Osteocyte (in vitro differentiated cells): Measurements from ENCODE around the gene COL17A1. TPM values are rescaled to one million over a fixed set of nuclear protein-coding genes. Genes with fewer than 3 reads are reported as not detected.

Experiments used
- DNase-seq: peaks from one replicate; pipeline ENCODE4 v3.0.0; 2021; ENCODE audit warnings: mixed read lengths; ENCODE audit not compliant: unreplicated experiment; ENCODE audit errors: extremely low spot score
- H3K27ac Mint-ChIP-seq: one replicate; pipeline ENCODE4 v1.8.0; 2021; ENCODE audit warnings: mild to moderate bottlenecking, mixed read lengths; ENCODE audit not compliant: unreplicated experiment
- H3K27me3 Mint-ChIP-seq: one replicate; pipeline ENCODE4 v1.8.0; 2021; ENCODE audit warnings: mixed read lengths; ENCODE audit not compliant: unreplicated experiment
- H3K36me3 Mint-ChIP-seq: one replicate; pipeline ENCODE4 v1.8.0; 2021; ENCODE audit warnings: mixed read lengths; ENCODE audit not compliant: unreplicated experiment
- H3K4me1 Mint-ChIP-seq: one replicate; pipeline ENCODE4 v1.8.0; 2021; ENCODE audit warnings: mixed read lengths; ENCODE audit not compliant: unreplicated experiment
- H3K4me3 Mint-ChIP-seq: one replicate; pipeline ENCODE4 v1.8.0; 2021; ENCODE audit warnings: mild to moderate bottlenecking, moderate library complexity, mixed read lengths; ENCODE audit not compliant: unreplicated experiment
- H3K9me3 Mint-ChIP-seq: one replicate; pipeline ENCODE4 v1.8.0; 2021; ENCODE audit warnings: mixed read lengths; ENCODE audit not compliant: unreplicated experiment
- CTCF ChIP-seq: fragments of 200-600 bp; sonication (generic); IDR thresholded peaks from 2 replicates; pipeline ENCODE4 v1.5.0; 2021; ENCODE audit warnings: antibody characterized with exemption, mild to moderate bottlenecking, moderate library complexity
- total RNA-seq: library from RNA; stranded (reverse); gene quantifications from 2 replicates; pipeline ENCODE4 v1.2.1, GENCODE V29; 2021

Gene COL17A1
- total RNA-seq, 1 donor from 2014 or later: not detected

GRCh38 chr10:104077663-104078151 lies 8.0 kb downstream of the COL17A1 start:
- Mint-ChIP-seq H3K4me1 (no peaks in the 10 kb centered on the region), H3K4me3 (no peak overlapping the region), H3K27me3 (peaks cover 6% of the 10 kb centered on the region), H3K27ac (no peak overlapping the region), H3K36me3 (no peaks in the 10 kb centered on the region), H3K9me3 (no peaks in the 10 kb centered on the region)
- no peak for DNase-seq
- TF ChIP-seq CTCF: no peak

GRCh38 chr10:104077247-104077646 lies 8.4 kb downstream of the COL17A1 start:
- TF ChIP-seq CTCF: no peak
- no peaks in the 10 kb centered on the region for H3K36me3 Mint-ChIP-seq

GRCh38 chr10:104076743-104077160 lies 8.9 kb downstream of the COL17A1 start:
- no peak for TF ChIP-seq CTCF
- Mint-ChIP-seq H3K9me3 (no peaks in the 10 kb centered on the region), H3K36me3 (no peaks in the 10 kb centered on the region), H3K27me3 (peaks cover 7% of the 10 kb centered on the region), H3K4me1 (no peaks in the 10 kb centered on the region), H3K4me3 (no peak overlapping the region), H3K27ac (no peak overlapping the region)
- DNase-seq: no peak

More at GRCh38 chr10:104077247-104077646, 8.4 kb downstream of the COL17A1 start:
- H3K4me3 Mint-ChIP-seq: no peak overlapping the region
- DNase-seq: no peak
- peaks cover 6% of the 10 kb centered on the region for H3K27me3 Mint-ChIP-seq
- no peak overlapping the region for H3K27ac Mint-ChIP-seq
- no peaks in the 10 kb centered on the region for H3K4me1 Mint-ChIP-seq
- H3K9me3 Mint-ChIP-seq: no peaks in the 10 kb centered on the region

- peaks cover 21% of the 10 kb centered on the region for H3K27me3 Mint-ChIP-seq
- no peaks in the 10 kb centered on the region for H3K4me1 Mint-ChIP-seq
- H3K4me3 Mint-ChIP-seq: no peak overlapping the region
- no peak for TF ChIP-seq CTCF
- no peak for DNase-seq
- no peaks in the 10 kb centered on the region for H3K36me3 Mint-ChIP-seq
- no peaks in the 10 kb centered on the region for H3K9me3 Mint-ChIP-seq
- H3K27ac Mint-ChIP-seq: no peak overlapping the region
These were observed 11.2 kb downstream of the COL17A1 start for GRCh38 chr10:104074505-104074904.

- no peak for TF ChIP-seq CTCF
- H3K4me3 Mint-ChIP-seq: no peak overlapping the region
- peak; percentile 25 for DNase-seq
- H3K27me3 Mint-ChIP-seq: peaks cover 28% of the 10 kb centered on the region
- no peaks in the 10 kb centered on the region for H3K4me1 Mint-ChIP-seq
- H3K36me3 Mint-ChIP-seq: no peaks in the 10 kb centered on the region
- no peaks in the 10 kb centered on the region for H3K9me3 Mint-ChIP-seq
- H3K27ac Mint-ChIP-seq: no peak overlapping the region
These were observed 12.9 kb downstream of the COL17A1 start for GRCh38 chr10:104072786-104073185.
